ENCODE measurements around the gene PTPRK.

PTPRK gene

GRCh38 chr6:128249429-128249828 lies 271.0 kb downstream of the PTPRK start:
- H3K9me3 ChIP-seq (ENCODE audit: control insufficient read depth, low read length), result no peaks in the 10 kb centered on the region
- H3K4me1 ChIP-seq, result peaks cover 4% of the 10 kb centered on the region
- no peak for TF ChIP-seq CTCF (IDR thresholded peaks at IDR 0.05)
- H3K4me3 ChIP-seq (ENCODE audit: low read depth, low read length), result no peak overlapping the region
- H3K4me2 ChIP-seq (ENCODE audit: low read length), result no peak overlapping the region
- no peaks in the 10 kb centered on the region for H3K27me3 ChIP-seq (ENCODE audit: control insufficient read depth, insufficient read depth, low read length)
- no peaks in the 10 kb centered on the region for H3K79me2 ChIP-seq
- H3K36me3 ChIP-seq (ENCODE audit: control insufficient read depth, insufficient read depth, low read length), result no peaks in the 10 kb centered on the region
- no peak overlapping the region for H3K27ac ChIP-seq
- H2AFZ ChIP-seq, result no peak overlapping the region
- H3K9ac ChIP-seq, result no peak overlapping the region

- TF ChIP-seq CTCF (IDR thresholded peaks at IDR 0.05), result no peak
- H3K4me3 ChIP-seq (ENCODE audit: low read depth, low read length), result no peak overlapping the region
- H3K9ac ChIP-seq, result no peak overlapping the region
- no peaks in the 10 kb centered on the region for H3K9me3 ChIP-seq (ENCODE audit: control insufficient read depth, low read length)
- no peak overlapping the region for H2AFZ ChIP-seq
- H3K27ac ChIP-seq, result no peak overlapping the region
- H3K27me3 ChIP-seq (ENCODE audit: control insufficient read depth, insufficient read depth, low read length), result no peaks in the 10 kb centered on the region
- no peak overlapping the region for H3K4me2 ChIP-seq (ENCODE audit: low read length)
- H3K79me2 ChIP-seq, result no peaks in the 10 kb centered on the region
- no peaks in the 10 kb centered on the region for H3K36me3 ChIP-seq (ENCODE audit: control insufficient read depth, insufficient read depth, low read length)
- peaks cover 4% of the 10 kb centered on the region for H3K4me1 ChIP-seq
These were observed 273.7 kb downstream of the PTPRK start for GRCh38 chr6:128246472-128247260.

GRCh38 chr6:128244751-128245405 lies 275.5 kb downstream of the PTPRK start:
- Histone ChIP-seq H3K9ac (no peak overlapping the region), H3K4me1 (peaks cover 4% of the 10 kb centered on the region), H3K36me3 (ENCODE audit: control insufficient read depth, insufficient read depth, low read length) (no peaks in the 10 kb centered on the region), H3K27ac (no peak overlapping the region), H3K4me2 (ENCODE audit: low read length) (no peak overlapping the region), H3K79me2 (no peaks in the 10 kb centered on the region), H2AFZ (no peak overlapping the region), H3K4me3 (ENCODE audit: low read depth, low read length) (no peak overlapping the region), H3K9me3 (ENCODE audit: control insufficient read depth, low read length) (no peaks in the 10 kb centered on the region), H3K27me3 (ENCODE audit: control insufficient read depth, insufficient read depth, low read length) (no peaks in the 10 kb centered on the region)
- TF ChIP-seq CTCF (IDR thresholded peaks at IDR 0.05), result no peak

GRCh38 chr6:128242765-128243403 lies 277.5 kb downstream of the PTPRK start:
- no peak for TF ChIP-seq CTCF (IDR thresholded peaks at IDR 0.05)

More at GRCh38 chr6:128242765-128243403, 277.5 kb downstream of the PTPRK start:
- Histone ChIP-seq H3K79me2 (no peaks in the 10 kb centered on the region), H3K27me3 (ENCODE audit: control insufficient read depth, insufficient read depth, low read length) (no peaks in the 10 kb centered on the region), H3K9ac (no peak overlapping the region), H3K9me3 (ENCODE audit: control insufficient read depth, low read length) (no peaks in the 10 kb centered on the region), H2AFZ (no peak overlapping the region), H3K36me3 (ENCODE audit: control insufficient read depth, insufficient read depth, low read length) (no peaks in the 10 kb centered on the region), H3K4me1 (peaks cover 4% of the 10 kb centered on the region), H3K4me2 (ENCODE audit: low read length) (no peak overlapping the region), H3K27ac (no peak overlapping the region), H3K4me3 (ENCODE audit: low read depth, low read length) (no peak overlapping the region)

Data from parathyroid adenoma (tissue), 2 donors.